COLO668 (cell line): ENCODE measurements around the gene GPS2.

Experiments used
- DNase-seq: peaks from one replicate; lab custom pipeline; 2025; ENCODE audit not compliant: unreplicated experiment; lab: John Stamatoyannopoulos, UW

GPS2 gene

GRCh38 chr17:7293816-7294613, 21.1 kb downstream of the GPS2 start:
- peak; percentile 51 for DNase-seq

DNA sequence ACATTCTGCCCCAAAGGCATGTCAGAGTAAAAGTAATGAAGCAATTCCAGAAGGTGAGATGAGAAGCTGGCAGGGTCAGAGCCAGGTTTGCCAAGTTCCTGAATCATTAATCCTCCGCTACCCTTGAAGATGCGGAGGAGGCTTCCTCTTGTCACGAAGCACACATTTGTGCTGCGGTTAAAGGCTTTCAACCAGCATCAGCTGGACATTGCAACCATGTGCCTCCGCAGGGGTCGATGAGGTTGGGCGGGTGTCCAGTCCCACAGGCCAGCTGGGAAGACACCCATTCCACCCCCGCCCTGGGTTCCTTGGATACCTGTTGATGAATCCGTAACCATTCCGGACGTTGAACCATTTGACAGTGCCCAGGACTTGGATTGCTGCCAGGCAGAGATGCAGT, 22.0 kb downstream of the GPS2 start:
- DNase-seq: no peak

DNA sequence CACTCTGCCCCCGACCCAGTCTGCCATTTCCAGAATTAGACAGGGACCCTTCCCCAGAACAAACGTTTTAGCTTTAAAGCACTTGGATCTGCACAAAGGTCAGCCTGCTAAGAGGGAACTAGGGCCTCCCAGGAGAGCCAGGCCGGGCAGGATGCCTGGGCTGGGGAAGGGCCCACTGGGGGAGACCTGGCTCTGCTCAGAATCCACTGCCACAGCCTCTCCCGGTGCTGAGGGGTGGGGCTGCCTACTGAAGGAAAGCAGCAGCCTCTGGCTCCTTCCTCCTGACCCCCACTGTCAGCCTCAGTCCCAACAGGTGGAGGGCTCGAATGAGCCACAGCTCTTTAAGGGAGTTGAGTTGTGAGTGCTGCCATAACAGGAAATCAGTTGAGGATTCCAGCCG, 22.4 kb downstream of the GPS2 start:
- no peak for DNase-seq

DNA sequence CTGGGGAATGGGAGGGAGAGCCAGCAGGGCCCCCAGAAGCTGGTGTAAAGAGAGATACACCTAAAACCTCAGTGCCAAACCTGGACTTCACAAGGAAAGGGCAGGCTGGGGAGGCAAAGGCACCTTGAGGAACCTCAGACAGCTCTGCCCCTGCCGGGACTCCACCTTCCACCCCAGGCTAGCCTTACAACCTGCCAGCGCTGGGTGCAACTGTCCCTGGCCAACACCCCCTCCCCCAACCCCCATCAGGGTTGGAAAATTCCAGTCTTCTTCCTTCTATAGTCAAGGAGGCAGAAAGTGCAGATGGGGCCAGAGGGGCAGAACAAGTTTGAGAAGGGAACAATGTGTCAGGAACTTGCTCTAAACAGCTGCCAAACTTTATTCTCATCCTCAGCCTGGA, 23.0 kb downstream of the GPS2 start:
- DNase-seq: no peak

DNA sequence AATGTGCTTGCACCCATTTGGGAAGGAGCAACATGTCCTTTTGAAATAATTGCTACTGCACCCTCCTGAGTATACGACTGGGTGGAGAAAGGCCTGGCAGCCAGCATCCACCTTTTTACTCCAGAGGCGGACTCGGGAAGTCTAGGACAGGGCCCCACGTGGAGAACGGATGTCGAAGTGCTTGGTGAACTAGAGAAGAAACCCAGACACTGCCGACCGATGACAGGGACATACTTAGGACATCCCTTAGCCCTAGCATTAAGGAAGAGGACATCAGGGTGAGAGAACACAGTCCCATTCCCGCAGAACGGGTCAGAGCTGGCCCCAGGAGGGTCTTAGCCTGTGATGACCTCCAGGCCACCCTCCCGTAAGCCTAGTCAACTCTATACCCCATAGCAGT, 24.5 kb downstream of the GPS2 start:
- no peak for DNase-seq

DNA sequence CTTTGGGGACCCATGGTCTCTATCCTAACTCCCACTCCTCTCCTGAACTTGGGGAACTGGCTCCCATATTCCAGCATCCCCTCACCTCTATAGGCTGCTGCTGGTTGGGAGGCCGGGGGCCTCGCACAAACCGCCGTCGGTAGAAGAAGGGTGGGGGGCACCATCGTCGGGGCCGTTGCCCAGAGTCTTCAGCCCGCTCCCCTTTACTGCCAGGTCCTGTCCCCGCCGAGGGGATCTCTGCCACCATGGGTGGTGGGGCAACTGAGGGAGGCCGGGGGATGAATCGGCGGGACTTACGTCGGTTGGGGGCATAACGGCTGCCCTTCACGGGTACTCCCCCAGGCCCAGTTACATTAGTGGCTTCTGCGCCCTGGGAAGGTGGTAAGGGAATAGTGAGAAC, 25.0 kb downstream of the GPS2 start:
- no peak for DNase-seq

DNA sequence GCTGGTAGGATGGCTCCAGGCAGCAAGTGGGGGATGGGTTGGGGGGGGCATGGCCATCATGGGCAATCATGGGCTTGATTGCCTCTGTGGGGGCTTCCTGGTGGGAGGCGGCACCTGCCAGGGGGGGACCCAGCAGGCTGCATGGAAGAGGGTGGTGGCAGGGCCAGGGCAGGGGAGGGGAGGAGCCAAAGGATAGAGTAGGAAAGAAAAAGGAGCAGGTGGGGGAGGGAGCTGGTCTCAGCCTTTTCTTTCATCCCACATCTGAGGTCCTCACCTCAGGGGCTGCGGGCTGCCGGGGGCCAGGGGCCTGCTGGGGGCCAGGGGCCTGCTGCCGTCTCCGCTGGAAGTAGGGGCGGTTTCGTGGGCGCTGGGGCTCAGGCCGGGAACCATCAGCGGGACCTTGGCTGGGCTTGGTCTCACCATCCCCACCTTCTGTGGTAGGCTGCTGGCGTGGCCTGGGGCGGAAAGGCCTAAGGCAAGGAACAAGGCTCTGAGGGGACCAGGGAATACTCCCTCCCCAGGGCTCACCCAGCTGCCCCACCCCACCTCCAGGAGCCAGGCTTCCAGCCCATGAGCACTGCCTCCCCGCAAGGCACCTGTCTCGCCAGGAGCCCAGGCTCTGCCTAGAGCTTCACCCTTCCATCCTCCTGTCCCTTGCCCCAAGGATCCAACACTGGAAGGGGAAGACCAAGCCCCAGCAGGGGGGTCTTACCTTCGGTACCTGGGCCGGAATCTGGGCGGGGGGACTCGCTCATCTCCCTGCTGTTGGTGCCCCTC, 25.7 kb downstream of the GPS2 start:
- no peak for DNase-seq

- no peak for DNase-seq
Measured at GRCh38 chr17:7285679-7286078, 29.5 kb downstream of the GPS2 start.

DNA sequence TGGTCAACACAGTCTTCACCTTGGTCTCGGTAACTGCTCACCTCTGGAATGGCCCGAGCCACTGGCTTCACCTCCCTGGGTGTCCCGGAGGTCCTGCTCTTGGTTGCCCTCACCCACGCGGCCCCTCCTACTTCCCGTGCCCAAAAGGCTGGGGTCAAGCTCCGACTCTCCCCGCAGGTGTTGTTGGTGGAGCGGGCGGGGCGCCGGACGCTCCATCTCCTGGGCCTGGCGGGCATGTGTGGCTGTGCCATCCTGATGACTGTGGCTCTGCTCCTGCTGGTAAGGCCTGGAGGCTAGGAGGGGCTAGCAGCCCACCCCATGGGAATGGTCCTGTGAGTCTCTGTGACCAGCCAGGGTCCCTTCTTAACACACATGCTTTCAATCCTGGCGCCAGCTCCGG, 30.2 kb downstream of the GPS2 start:
- no peak for DNase-seq

DNA sequence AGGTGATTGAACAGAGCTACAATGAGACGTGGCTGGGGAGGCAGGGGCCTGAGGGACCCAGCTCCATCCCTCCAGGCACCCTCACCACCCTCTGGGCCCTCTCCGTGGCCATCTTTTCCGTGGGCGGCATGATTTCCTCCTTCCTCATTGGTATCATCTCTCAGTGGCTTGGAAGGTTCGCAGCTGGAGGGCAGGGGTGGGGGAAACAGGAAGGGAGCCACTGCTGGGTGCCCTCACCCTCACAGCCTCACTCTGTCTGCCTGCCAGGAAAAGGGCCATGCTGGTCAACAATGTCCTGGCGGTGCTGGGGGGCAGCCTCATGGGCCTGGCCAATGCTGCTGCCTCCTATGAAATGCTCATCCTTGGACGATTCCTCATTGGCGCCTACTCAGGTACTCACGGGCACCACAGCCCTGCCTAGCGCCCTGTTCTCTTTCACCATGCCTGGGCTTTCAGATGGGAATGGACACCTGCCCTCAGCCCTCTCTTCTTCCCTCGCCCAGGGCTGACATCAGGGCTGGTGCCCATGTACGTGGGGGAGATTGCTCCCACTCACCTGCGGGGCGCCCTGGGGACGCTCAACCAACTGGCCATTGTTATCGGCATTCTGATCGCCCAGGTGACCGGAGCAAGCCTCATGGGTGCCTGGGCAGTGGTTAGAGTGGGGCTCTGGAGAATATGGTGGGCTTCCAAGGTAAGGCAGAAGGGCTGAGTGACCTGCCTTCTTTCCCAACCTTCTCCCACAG, 31.5 kb downstream of the GPS2 start:
- no peak for DNase-seq

DNA sequence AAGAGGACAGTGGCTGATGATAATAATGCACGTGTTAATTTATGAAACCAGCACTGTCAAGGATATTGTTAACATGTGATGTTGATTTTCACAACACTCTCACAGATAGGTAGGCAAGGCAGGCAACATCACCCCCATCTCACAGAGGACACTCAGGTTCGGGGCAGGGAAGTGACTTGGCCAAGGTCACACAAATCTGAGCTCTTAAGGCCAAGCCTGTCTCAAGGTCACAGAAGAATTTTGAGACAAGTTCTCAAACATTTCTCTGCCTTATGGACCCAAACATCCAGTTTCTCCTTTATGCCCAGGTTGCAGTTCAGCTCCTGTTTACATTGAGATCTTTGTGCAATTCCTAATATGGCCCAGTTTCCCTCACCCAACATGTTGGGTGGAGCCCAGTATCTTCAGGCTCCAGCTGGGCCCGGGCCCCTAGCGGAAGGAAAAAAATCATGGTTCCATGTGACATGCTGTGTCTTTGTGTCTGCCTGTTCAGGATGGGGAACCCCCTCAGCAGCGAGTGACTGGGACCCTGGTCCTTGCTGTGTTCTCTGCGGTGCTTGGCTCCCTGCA, 32.3 kb downstream of the GPS2 start:
- no peak for DNase-seq

GRCh38 chr17:7281953-7282751, 33.0 kb downstream of the GPS2 start:
- no peak for DNase-seq

- DNase-seq: peak; percentile 73
Measured at GRCh38 chr17:7281074-7281952, 33.8 kb downstream of the GPS2 start, which contains the start of gene SLC2A4. Gene SLC2A4 (plus strand): TSS chr17:7281718. CDS start chr17:7281935, 217 bp downstream.

- DNase-seq: peak; percentile 73
Measured at GRCh38 chr17:7280519-7281073, 34.6 kb downstream of the GPS2 start.

DNA sequence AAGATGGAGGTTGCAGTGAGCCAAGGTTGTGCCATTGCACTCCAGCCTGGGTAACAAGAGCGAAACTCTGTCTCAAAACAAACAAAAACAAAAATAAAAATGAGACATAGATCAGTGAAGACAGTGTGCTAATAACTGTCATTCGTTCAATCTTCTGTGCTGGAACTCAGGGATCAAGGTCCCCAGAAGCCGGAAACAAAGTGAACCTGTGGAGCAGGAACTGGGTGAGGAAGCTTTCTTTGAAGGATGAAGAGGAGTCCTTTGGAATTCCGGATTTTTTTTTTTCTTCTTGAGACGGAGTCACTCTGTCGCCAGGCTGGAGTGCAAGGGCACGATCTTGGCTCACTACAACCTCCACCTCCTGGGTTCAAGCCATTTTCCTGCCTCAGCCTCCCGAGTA, 35.7 kb downstream of the GPS2 start:
- no peak for DNase-seq

DNA sequence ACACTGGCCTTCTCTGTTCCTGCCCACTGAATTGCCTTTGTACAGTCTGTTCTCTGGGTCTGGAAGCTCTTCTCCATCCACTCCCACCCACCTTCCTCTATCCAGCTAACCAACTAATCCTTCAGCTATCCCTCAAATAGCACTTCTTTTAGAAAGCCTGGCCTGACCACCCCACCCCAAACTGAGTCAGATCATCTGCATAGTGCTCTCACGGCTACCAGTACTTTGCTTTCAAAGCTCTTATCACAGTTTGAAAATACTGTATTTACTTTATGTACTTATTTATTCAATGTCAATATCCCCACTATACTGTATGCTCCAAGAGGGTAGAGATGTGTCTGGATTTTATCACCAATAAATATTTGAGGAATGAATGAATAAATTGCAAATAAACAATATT, 48.4 kb downstream of the GPS2 start:
- DNase-seq: no peak

DNA sequence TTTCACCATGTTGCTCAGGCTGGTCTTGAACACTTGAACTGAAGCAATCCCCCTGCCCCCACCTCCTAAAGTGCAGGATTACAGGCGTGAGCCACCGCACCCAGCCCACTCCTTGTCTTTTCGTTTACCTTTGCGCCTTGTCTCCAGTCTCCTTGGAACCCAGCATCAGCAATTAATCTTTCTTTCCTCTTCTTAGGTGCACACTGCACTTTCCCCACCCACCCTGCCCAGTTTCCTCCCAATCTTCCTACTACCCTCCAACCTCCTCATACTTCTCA, 51.4 kb downstream of the GPS2 start:
- no peak for DNase-seq

- peak; percentile 45 for DNase-seq
Measured at GRCh38 chr17:7262935-7263800, 52.0 kb downstream of the GPS2 start.
